Stimulated activated memory B cell treated with anti-CD40 and anti-IgM and Interleukin-4, amounts not matched to agents 10 μg/mL and 1 μg/mL and 100 μg/mL, for 72 hours (primary cell): Measurements from ENCODE around the gene XDH.

Experiments
- ATAC-seq: fragments of 150-1000 bp; cut with Tn5 transposase; 2 replicates; pipeline ENCODE4 v1.10.0; 2021
- H3K27ac Mint-ChIP-seq: one replicate; pipeline ENCODE4 v1.8.0; 2022; ENCODE audit warnings: mild to moderate bottlenecking, mixed read lengths
- H3K27me3 Mint-ChIP-seq: one replicate; pipeline ENCODE4 v1.8.0; 2022; ENCODE audit warnings: mixed read lengths
- H3K36me3 Mint-ChIP-seq: one replicate; pipeline ENCODE4 v1.8.0; 2022; ENCODE audit warnings: mixed read lengths
- H3K4me1 Mint-ChIP-seq: one replicate; pipeline ENCODE4 v1.8.0; 2022; ENCODE audit warnings: mixed read lengths
- H3K4me3 Mint-ChIP-seq: one replicate; pipeline ENCODE4 v1.8.0; 2022; ENCODE audit warnings: mild to moderate bottlenecking, moderate library complexity, mixed read lengths
- H3K9me3 Mint-ChIP-seq: one replicate; pipeline ENCODE4 v1.8.0; 2022; ENCODE audit warnings: mixed read lengths

Gene XDH

DNA sequence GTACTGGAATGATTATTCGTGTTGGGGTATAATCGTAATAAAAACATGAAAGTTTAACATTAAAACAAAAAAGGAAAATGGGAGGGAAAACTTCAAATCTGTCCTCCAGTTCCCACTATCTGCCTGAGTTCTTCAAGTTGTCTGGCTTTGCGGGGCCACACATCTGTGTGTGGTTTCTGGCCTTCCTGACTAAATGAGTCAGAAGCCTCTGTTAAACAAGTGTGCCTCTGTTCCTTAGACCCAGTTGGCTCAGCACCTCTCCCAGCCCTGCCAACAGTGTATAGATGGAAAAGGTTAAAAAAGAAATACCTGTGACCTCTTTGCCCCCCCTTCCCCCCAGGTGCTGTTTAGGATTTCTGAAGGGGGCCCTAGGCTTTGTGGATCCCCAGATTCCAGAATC is 30.2 kb downstream of the XDH start:
- H3K9me3 Mint-ChIP-seq = no peaks in the 10 kb centered on the region
- H3K4me3 Mint-ChIP-seq = no peak overlapping the region
- no peak for ATAC-seq
- peaks cover 8% of the 10 kb centered on the region for H3K4me1 Mint-ChIP-seq
- peaks cover 8% of the 10 kb centered on the region for H3K27me3 Mint-ChIP-seq
- no peaks in the 10 kb centered on the region for H3K36me3 Mint-ChIP-seq
- H3K27ac Mint-ChIP-seq = no peak overlapping the region

- ATAC-seq = no peak
- H3K27me3 Mint-ChIP-seq = peaks cover 8% of the 10 kb centered on the region
- H3K9me3 Mint-ChIP-seq = no peaks in the 10 kb centered on the region
- no peak overlapping the region for H3K27ac Mint-ChIP-seq
- H3K4me1 Mint-ChIP-seq = peaks cover 8% of the 10 kb centered on the region
- no peaks in the 10 kb centered on the region for H3K36me3 Mint-ChIP-seq
- H3K4me3 Mint-ChIP-seq = no peak overlapping the region
Measured at GRCh38 chr2:31383471-31384153, 30.9 kb downstream of the XDH start.

- Mint-ChIP-seq H3K4me3 (no peak overlapping the region), H3K27ac (no peak overlapping the region)
- no peak for ATAC-seq
Measured at GRCh38 chr2:31382452-31383120, 32.0 kb downstream of the XDH start.

GRCh38 chr2:31381601-31382000 is 32.9 kb downstream of the XDH start:
- no peaks in the 10 kb centered on the region for H3K27me3 Mint-ChIP-seq
- no peak for ATAC-seq
- no peaks in the 10 kb centered on the region for H3K4me1 Mint-ChIP-seq
- no peak overlapping the region for H3K27ac Mint-ChIP-seq
- H3K9me3 Mint-ChIP-seq = no peaks in the 10 kb centered on the region
- H3K36me3 Mint-ChIP-seq = no peaks in the 10 kb centered on the region
- no peak overlapping the region for H3K4me3 Mint-ChIP-seq

More at GRCh38 chr2:31382452-31383120, 32.0 kb downstream of the XDH start:
- no peaks in the 10 kb centered on the region for H3K27me3 Mint-ChIP-seq
- peaks cover 7% of the 10 kb centered on the region for H3K4me1 Mint-ChIP-seq
- H3K36me3 Mint-ChIP-seq = no peaks in the 10 kb centered on the region
- H3K9me3 Mint-ChIP-seq = no peaks in the 10 kb centered on the region

DNA sequence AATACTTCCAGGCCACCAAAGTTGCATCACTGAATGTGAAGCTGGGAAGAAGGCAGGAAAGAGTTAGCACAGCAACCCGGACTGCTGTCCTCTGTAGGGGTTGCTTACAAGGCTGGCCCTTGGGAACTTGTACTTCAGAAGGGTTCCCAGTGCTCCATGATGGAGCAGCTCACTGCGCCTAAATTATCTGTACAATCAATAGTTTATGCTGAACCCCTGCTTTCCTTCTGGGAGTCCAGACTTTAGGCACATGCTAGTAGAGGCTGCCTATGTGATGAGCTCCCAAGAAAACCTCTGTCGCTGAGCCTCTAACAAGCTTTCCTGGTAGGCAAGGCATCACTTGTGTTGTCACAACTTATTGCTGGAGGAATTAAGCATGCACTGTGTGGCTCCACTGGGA is 34.3 kb downstream of the XDH start:
- H3K4me3 Mint-ChIP-seq = no peak overlapping the region
- no peak overlapping the region for H3K27ac Mint-ChIP-seq

GRCh38 chr2:31379747-31380146 is 34.8 kb downstream of the XDH start:
- no peak for ATAC-seq
- H3K36me3 Mint-ChIP-seq = no peaks in the 10 kb centered on the region
- H3K4me1 Mint-ChIP-seq = no peaks in the 10 kb centered on the region

More for the DNA sequence above, 34.3 kb downstream of the XDH start:
- H3K9me3 Mint-ChIP-seq = peaks cover 5% of the 10 kb centered on the region
- no peak for ATAC-seq
- H3K36me3 Mint-ChIP-seq = no peaks in the 10 kb centered on the region
- H3K4me1 Mint-ChIP-seq = no peaks in the 10 kb centered on the region
- no peaks in the 10 kb centered on the region for H3K27me3 Mint-ChIP-seq

DNA sequence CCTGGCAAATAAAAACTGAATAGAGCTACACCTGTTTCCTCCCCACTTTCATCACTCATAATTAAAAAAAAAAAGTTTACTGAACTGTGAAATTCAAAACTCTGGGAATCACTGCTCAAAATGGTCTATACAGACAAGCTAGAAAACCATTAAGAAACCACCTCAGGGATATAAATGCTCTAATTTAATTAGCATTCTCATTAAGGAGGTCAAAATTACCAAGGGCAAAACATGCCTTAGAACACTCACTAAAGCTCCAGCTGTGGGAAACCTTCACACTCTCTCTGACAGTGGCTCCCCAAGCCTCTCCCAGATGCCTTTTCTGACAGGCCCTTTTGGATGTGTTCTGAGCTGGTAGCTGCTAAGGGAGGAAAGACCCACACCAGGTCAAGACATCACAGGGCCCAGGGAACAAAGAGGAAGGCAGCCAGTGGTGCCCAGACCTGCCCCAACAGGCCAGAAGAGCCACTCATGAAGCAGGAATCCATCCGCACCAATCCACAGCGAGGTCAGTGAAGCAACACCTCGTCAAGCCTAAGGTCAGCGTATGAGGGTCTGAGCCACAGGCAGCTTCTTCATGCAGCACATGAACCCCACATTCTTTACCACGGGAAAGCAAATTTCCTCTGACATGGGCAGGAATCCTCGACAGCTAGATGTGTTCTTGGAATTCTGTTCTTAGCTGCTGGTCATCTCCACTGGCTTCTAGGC is 35.6 kb downstream of the XDH start:
- H3K4me1 Mint-ChIP-seq = no peaks in the 10 kb centered on the region
- H3K27me3 Mint-ChIP-seq = no peaks in the 10 kb centered on the region
- no peak overlapping the region for H3K27ac Mint-ChIP-seq
- H3K36me3 Mint-ChIP-seq = no peaks in the 10 kb centered on the region
- no peak overlapping the region for H3K4me3 Mint-ChIP-seq
- H3K9me3 Mint-ChIP-seq = peaks cover 5% of the 10 kb centered on the region
- ATAC-seq = no peak

More at GRCh38 chr2:31379747-31380146, 34.8 kb downstream of the XDH start:
- H3K27me3 Mint-ChIP-seq = no peaks in the 10 kb centered on the region
- no peak overlapping the region for H3K4me3 Mint-ChIP-seq
- H3K27ac Mint-ChIP-seq = no peak overlapping the region
- peaks cover 5% of the 10 kb centered on the region for H3K9me3 Mint-ChIP-seq

- Mint-ChIP-seq H3K9me3 (peaks cover 5% of the 10 kb centered on the region), H3K4me3 (no peak overlapping the region), H3K27me3 (no peaks in the 10 kb centered on the region), H3K36me3 (no peaks in the 10 kb centered on the region), H3K4me1 (no peaks in the 10 kb centered on the region), H3K27ac (no peak overlapping the region)
- no peak for ATAC-seq
Measured at GRCh38 chr2:31378389-31378788, 36.2 kb downstream of the XDH start.

DNA sequence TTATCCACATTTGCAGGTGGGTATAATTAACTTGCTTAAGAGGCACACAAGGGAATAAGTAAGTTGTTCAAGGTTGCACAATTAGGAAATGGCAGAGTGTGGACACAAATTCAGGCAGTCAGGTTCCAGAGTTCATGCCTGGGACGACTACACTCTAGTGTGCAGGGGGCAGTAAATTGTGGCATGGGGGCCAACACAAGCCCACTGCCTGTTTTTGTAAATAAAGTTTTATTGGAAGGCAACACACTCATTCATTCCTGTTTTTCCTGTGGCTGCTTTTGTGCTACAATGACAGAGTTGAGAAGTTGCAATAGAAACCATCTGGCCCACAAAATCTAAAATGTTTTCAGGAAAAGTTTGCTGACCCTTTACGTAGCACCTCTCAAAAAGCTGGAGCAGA is 41.4 kb downstream of the XDH start:
- Mint-ChIP-seq H3K4me3 (no peak overlapping the region), H3K4me1 (no peaks in the 10 kb centered on the region)

DNA sequence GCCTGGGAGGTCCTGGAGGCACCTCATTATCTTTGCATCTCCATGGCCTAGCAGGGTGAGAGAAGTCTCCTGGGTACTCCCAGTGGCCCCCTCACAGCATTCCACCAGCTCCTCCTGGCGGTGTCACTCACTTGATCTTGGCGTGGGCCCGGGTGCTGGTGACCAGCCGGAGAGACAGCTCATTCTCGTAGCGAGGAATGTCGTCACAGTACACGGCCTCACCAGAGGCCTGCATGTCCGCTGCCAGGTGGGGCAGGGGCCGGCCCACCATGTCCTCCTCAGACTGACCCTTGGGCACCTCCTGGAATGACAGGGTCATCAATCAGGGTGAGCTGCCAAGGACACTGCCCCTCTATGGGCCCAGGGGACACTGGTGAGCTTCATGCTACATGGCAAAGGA is 42.4 kb downstream of the XDH start:
- Mint-ChIP-seq H3K36me3 (no peaks in the 10 kb centered on the region), H3K9me3 (peaks cover 5% of the 10 kb centered on the region), H3K27ac (no peak overlapping the region), H3K27me3 (no peaks in the 10 kb centered on the region), H3K4me1 (no peaks in the 10 kb centered on the region), H3K4me3 (no peak overlapping the region)
- ATAC-seq = no peak

More for the DNA sequence above, 41.4 kb downstream of the XDH start:
- no peak for ATAC-seq
- Mint-ChIP-seq H3K27ac (no peak overlapping the region), H3K27me3 (no peaks in the 10 kb centered on the region), H3K9me3 (peaks cover 5% of the 10 kb centered on the region), H3K36me3 (no peaks in the 10 kb centered on the region)

- Mint-ChIP-seq H3K4me1 (no peaks in the 10 kb centered on the region), H3K27ac (no peak overlapping the region), H3K36me3 (no peaks in the 10 kb centered on the region), H3K9me3 (peaks cover 5% of the 10 kb centered on the region), H3K4me3 (no peak overlapping the region), H3K27me3 (no peaks in the 10 kb centered on the region)
- no peak for ATAC-seq
Measured at GRCh38 chr2:31371691-31372090, 42.9 kb downstream of the XDH start.

GRCh38 chr2:31366733-31367132 is 47.8 kb downstream of the XDH start:
- ATAC-seq = peak; percentile 25
- Mint-ChIP-seq H3K27ac (no peak overlapping the region), H3K27me3 (no peaks in the 10 kb centered on the region), H3K4me1 (no peaks in the 10 kb centered on the region), H3K4me3 (no peak overlapping the region), H3K9me3 (no peaks in the 10 kb centered on the region), H3K36me3 (no peaks in the 10 kb centered on the region)

DNA sequence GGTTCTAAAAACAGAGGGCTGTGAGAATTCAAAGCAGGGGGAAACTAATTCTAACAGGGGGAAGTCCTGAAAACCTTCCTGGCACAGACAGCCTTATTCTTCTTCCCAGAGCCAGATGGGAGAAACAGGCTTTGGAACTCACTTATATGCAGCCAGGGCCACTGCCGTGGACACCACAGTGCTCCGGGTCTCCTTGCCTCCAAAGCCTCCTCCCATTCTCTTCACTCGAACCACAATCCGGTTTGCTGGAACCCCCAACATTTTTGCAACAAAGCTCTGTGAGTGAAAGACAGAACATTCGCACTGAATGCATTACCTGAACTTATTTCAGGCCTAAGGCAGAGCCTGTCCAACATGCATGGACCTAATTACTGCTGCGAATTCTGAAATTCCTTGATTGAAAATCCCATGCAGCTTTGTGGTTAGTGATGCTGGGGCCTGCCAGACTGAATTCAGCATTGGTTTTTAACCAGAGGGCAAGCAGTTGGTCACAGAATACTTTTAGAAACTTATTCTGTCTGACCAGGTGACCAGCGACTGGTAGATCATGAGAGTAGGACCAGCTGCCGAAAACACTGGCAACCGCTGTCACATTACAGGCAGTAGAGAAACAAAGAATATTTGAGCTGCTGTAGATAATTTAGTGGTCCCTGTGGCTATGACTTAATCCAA is 48.6 kb downstream of the XDH start:
- no peak for ATAC-seq
- no peak overlapping the region for H3K4me3 Mint-ChIP-seq
- no peaks in the 10 kb centered on the region for H3K4me1 Mint-ChIP-seq
- H3K27me3 Mint-ChIP-seq = peaks cover 3% of the 10 kb centered on the region
- H3K36me3 Mint-ChIP-seq = no peaks in the 10 kb centered on the region
- H3K27ac Mint-ChIP-seq = no peak overlapping the region
- H3K9me3 Mint-ChIP-seq = no peaks in the 10 kb centered on the region

- H3K4me1 Mint-ChIP-seq = no peaks in the 10 kb centered on the region
- peaks cover 9% of the 10 kb centered on the region for H3K27me3 Mint-ChIP-seq
- H3K27ac Mint-ChIP-seq = no peak overlapping the region
- H3K9me3 Mint-ChIP-seq = no peaks in the 10 kb centered on the region
- no peak overlapping the region for H3K4me3 Mint-ChIP-seq
- H3K36me3 Mint-ChIP-seq = no peaks in the 10 kb centered on the region
- no peak for ATAC-seq
Measured at GRCh38 chr2:31365348-31365747, 49.2 kb downstream of the XDH start.

GRCh38 chr2:31363956-31364750 is 50.4 kb downstream of the XDH start:
- Mint-ChIP-seq H3K27me3 (peaks cover 21% of the 10 kb centered on the region), H3K4me1 (no peaks in the 10 kb centered on the region), H3K27ac (no peak overlapping the region), H3K36me3 (no peaks in the 10 kb centered on the region), H3K4me3 (no peak overlapping the region), H3K9me3 (no peaks in the 10 kb centered on the region)
- ATAC-seq = no peak
